Measurements from ENCODE around the gene USP35.
A peak's percentile ranks its signal among the peaks of the same experiment; 100 is the strongest.

Gene USP35

DNA sequence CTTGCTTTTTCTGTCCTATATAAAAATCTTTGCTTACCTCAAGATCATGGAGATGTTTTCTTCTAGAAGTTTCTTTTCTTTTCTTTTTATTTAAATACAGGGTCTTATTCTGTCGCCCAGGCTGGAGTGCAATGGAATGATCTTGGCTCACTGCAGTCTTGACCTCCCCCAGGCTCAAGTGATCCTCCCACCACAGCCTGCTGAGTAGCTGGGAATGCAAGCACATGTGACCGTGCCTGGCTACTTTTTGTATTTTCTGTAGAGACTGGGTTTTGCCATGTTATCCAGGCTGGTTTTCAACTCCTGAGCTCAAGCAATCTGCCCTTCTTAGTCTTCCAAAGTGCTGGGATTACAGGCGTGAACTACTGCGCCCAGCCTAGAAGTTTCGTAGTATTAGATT lies 45.3 kb downstream of the USP35 start:
- no peak for DNase-seq

GRCh38 chr11:78237293-78238046 lies 48.8 kb downstream of the USP35 start:
- no peak for DNase-seq

DNA sequence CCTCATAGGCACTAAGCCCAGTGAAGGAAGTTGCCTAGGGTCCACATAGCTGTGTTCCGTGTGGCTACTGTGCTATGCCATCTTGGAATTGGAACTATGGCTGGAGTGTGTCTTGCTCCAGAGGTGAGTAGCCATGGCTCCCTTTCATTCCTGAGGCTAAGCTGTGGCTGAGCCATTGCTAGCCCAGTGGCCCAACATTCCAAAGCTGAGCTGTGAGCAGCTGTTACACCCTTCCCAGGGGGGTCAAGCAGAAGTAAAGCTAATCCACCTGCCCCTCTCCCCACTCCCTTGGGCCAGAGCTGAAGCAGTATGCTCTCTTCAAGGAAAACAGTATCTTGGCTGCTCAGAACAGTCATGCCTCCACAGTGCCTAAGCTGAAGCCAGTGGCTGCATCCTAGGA lies 51.1 kb downstream of the USP35 start:
- DNase-seq: no peak

GRCh38 chr11:78241475-78241874 lies 52.8 kb downstream of the USP35 start:
- no peak for DNase-seq

DNA sequence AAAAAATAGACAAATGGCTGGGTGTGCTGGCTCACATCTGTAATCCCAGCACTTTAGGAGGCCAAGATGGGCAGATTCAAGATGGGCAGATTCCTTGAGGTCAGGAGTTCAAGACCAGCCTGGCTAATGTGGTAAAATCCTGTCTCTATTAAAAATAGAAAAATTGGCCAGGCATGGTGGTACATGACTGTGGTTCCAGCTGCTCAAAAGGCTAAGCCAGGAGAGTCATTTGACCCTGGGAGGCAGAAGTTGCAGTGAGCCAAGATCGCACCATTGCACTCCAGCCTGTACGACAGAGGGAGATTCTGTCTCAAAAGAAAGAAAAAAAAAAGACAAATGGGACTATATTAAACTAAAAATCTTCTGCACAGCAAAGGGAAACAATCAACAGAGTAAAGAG lies 55.4 kb downstream of the USP35 start:
- DNase-seq: no peak

DNA sequence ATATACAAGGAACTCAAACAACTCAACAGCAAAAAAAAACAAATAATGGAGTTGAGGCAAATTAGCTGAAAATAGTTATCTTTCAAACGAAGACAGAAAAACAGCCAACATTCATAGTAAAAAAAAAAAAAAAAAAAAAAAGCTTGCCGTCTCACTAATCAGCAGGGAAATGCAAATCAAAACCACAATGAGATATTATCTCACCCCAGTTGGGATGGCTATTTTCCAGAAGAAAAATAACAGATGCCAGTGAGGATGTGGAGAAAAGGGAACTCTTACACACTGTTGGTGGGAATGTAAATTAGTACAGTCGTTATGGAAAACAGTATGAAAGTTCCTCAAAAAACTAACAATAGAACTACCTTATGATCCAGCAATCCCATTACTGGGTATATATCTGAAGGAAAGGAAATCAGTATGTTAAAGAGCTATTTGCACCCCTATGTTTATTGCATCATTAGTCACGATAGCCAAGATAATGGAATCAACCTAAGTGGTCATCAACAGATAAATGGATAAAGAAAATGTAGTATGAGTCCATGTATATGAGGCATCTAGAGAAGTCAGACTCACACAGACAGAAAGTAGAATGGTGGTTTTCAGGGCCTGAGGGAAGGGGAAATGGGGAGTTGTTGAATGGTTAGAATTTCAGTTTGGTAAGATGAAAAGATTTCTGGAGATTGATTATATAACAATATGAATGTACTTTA lies 56.0 kb downstream of the USP35 start:
- DNase-seq: peak; percentile 13 to 19

DNA sequence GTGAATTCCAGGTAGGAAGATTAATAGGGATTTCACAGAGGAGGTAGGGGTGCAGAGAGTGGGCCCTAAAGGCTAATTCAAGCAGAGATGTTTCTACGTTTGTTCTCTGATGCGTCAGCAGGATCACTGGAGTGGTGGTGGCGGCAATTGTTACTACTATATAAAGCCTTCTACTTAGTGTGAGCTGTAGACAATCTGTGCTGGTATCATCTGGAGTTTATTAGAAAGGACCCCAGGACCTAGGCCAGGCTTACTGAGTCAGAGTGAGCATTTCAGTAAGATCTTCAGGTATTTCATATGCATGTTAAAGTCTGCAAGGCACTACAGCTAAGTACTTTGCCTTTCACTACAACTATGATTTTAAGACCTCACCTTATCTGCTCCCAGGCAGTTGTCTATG lies 59.5 kb downstream of the USP35 start:
- DNase-seq: no peak

DNA sequence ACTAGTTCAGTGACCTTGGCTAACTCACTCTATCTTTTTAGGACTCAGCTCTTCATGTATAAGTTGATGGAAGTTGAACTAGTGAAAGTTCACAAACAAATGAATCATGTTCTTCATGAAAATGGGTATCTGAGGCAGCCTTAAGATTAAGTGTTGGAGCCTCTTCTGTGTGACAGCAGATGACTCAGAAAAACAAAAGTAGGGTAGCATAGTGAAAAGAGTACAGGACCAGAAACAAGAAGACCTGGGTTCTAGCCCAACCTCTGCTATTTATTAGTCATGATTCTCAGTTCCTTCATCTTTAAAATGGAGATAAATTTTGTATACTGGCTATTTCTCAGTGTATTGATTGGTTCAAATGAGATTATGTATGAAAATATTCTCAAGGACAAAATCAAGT lies 60.2 kb downstream of the USP35 start:
- DNase-seq: no peak

- DNase-seq: no peak
These were observed 61.4 kb downstream of the USP35 start for GRCh38 chr11:78250099-78250498.

- DNase-seq: no peak
These were observed 62.5 kb downstream of the USP35 start for GRCh38 chr11:78251083-78251775.

DNA sequence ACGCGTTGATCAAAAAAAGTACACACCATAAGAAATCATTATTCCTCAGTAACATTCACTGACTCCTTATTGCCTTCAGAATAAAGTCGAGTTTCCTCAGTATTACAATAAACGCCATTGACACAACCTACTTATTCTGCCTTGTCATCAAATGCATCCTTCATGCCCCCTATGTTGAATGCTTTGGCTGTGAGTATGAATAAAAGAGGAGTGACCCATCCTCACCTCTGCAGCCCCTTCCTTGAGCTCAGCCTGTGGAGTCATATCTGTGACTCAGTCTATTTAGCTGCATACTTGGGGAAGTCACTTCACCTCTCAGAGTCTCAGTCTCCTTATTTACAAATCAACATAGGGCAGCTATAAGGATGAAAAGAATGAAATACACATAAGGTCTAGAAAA lies 65.1 kb downstream of the USP35 start:
- no peak for DNase-seq

- no peak for DNase-seq
These were observed 65.5 kb downstream of the USP35 start for GRCh38 chr11:78254268-78254667.

DNA sequence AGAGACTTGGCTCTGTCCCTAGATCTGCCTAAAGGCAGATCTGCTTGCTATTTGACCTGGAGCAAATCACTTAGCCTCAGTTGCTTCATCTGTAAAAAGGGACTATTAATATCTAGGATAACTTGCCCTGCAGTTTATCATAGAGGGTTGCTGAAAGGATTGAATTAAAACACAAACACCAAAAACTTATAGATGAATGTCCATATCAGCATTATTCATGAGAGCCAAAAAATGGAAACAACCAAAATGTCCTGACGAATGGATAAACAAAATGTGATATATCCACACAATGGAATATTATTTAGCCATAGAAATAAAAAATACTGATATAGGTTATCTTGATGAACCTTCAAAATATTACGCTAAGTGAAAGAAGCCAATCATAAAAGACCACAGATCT lies 67.2 kb downstream of the USP35 start:
- no peak for DNase-seq

DNA sequence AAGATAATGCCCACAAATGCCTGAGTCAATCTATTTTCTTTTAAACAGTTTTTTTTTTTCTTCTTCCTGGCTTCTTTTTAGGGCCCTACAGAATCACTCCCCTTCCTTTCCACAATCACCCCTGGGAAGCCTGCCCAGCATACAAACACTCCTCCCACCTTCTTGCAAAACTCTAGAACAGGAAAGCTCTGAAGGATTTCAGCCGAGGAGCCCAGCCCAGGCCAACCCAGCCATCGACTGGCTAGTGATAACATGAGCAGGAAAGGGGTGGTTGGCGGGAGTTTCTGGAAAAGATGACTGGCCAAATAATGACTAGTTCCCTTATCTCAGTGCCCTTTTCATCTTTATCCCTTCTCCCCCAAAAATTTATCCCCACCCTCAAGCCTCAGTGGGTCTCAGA lies 68.2 kb downstream of the USP35 start:
- DNase-seq: peak in 1 of 2 donors; percentile 20

DNA sequence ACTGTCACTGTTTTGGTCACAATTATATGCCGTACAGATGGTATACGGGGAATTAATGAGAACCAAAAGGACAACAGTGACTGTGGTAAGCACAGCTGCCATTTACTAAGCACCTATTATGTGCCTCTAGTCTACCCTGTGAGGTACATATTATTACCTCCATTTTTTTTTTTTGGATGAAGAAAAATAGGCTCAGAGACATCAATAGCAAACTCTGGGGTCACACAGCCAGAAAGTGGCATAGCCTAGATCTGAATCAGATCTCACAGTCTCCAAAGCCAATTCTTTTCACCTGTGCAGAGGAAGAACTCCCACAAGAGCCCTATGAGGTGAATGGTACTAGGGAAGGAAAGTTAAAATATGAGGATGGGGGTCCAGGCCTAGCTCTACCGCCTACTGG lies 68.9 kb downstream of the USP35 start:
- DNase-seq: no peak

DNA sequence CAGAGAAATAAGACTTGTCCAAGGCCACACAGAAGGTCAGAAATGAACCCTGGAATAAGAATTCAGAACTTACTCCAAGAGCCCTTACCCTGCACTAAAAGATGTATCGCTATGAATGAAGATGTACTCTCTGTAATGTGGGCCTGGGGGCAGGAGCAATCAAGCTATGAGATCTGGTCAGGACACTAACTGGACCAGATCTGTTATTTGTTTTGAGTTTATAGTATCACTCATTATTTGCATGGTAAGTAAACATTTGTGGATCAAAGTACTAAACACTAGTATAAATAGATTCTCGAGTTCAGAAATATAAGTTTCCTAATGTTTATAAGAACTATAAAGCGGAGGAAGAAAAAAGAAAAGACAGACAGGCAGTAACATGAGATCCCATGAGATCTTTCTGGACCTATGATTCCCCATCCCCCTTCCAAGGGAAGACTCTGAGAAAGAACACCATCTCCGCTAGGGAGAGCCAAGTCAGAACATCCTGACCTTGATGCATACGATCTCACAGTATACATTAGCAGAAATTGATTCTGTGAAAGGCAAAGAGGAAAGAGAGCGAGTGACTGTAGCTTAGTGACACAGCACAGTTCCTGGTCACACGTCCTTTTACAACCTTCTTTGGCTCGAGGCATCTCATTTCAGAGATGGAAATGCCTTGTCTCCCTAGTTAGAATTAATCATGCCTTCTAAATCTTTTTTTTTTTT lies 71.2 kb downstream of the USP35 start:
- DNase-seq: no peak

- no peak for DNase-seq
These were observed 72.6 kb downstream of the USP35 start for GRCh38 chr11:78261367-78261766.

DNA sequence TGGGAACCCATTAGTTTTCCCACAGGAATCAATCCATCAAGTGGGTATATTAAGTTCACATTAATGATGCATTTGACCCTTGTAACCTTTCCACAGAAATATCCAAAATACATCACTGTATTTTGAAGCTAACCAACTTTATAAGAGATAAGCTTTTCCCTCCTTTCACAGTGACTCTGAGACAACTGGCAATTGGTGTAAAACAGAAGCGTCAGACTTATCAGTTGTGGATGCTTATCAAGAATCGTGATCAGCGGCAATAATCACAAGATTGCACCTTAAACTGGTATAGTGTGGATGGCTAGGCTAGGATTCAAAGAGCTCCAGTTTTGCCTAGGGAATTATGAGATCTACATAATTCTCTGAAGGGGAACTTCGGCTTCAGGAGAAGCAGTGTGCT lies 73.1 kb downstream of the USP35 start:
- no peak for DNase-seq

DNA sequence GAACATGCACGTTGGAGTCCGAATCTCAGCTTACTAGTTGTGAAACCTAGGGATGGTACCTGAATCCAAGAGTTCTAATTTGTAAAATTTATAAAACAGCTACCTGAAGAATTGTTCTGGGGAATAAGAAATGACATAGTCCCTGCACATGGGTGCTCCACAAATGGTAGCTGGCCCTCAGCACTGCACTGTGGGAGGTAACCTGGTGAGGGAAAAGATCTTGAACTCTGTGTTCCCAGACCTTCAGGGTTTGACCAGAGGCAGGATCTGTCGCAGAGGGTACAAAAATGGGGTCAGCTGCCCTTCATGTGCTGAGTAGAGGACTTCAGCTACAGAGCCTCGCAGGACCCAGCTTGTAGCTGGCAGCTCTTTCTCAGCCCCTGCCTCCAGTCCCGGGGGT lies 73.5 kb downstream of the USP35 start:
- DNase-seq: no peak

- no peak for DNase-seq
These were observed 74.0 kb downstream of the USP35 start for GRCh38 chr11:78262691-78263090.
